Activated naive CD8-positive, alpha-beta T cell treated with anti-CD3 and anti-CD28 coated beads for 36 hours (primary cell): ENCODE data around the gene UBE2I. TPM values are rescaled to one million over a fixed set of nuclear protein-coding genes. Genes with fewer than 3 reads are reported as not detected.

Source experiments
- DNase-seq: peaks from one replicate; pipeline ENCODE4 v3.0.0; 2021
- H3K27ac Mint-ChIP-seq: one replicate; pipeline ENCODE4 v1.8.0; 2022; ENCODE audit warnings: mild to moderate bottlenecking, moderate library complexity, mixed read lengths
- H3K27me3 Mint-ChIP-seq: one replicate; pipeline ENCODE4 v1.8.0; 2022; ENCODE audit warnings: mild to moderate bottlenecking, mixed read lengths
- H3K36me3 Mint-ChIP-seq: one replicate; pipeline ENCODE4 v1.8.0; 2021; ENCODE audit warnings: mild to moderate bottlenecking, mixed read lengths
- H3K4me1 Mint-ChIP-seq: one replicate; pipeline ENCODE4 v1.8.0; 2021; ENCODE audit warnings: mixed read lengths
- H3K4me3 Mint-ChIP-seq: one replicate; pipeline ENCODE4 v1.8.0; 2022; ENCODE audit warnings: mild to moderate bottlenecking, moderate library complexity, mixed read lengths
- H3K9me3 Mint-ChIP-seq: one replicate; pipeline ENCODE4 v1.8.0; 2022; ENCODE audit warnings: mixed read lengths
- total RNA-seq, 2 experiments: library from RNA; stranded (reverse); gene quantifications; one replicate each; pipeline ENCODE4 v1.2.3, GENCODE V29; 2021

Gene UBE2I
- total RNA-seq, 2 experiments from 2014 or later = 280 to 282 TPM

DNA sequence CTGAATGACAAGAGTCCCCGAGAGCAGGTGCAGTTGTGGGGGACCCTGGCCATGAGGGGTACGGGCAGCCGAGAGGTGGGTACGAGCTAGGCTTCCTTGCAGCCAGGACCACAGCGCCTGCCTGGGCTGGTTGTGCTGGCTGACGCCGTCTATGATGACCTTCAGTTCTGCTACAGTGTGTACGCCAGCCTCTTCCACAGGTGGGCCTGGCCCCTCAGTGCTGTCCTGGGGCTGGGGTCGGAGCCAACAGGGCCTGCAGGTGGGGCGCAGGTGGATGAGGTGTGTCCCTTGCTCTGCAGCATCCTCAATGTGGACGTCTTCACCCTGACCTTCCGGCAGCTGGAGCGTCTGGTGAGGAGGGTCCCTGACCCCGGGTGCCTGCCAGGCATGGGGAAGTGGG lies 35.1 kb downstream of the UBE2I start:
- Mint-ChIP-seq H3K4me1 (peaks cover 16% of the 10 kb centered on the region), H3K27me3 (no peaks in the 10 kb centered on the region), H3K36me3 (no peaks in the 10 kb centered on the region)

DNA sequence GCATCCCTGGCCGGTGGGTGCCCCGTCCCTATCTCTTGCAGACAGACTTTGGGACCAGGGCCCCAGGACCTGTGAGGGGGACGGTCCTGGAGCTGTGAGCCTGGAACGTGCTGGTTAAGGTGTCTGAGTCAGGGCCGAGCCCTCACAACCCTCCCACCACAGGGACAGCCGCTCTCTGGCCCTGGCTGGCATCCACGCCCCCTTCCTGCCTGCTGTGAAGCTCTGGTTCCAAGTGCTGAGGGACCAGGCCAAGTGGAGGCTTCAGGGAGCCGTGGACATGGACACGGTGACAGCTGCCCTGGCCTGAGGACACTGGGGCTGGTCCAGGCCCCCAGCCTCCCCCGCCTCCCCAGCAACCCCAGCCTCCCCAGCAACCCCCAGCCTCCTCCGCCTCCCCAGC lies 35.7 kb downstream of the UBE2I start:
- H3K27ac Mint-ChIP-seq = no peak overlapping the region
- no peaks in the 10 kb centered on the region for H3K27me3 Mint-ChIP-seq
- no peaks in the 10 kb centered on the region for H3K36me3 Mint-ChIP-seq
- H3K4me1 Mint-ChIP-seq = peaks cover 16% of the 10 kb centered on the region
- H3K9me3 Mint-ChIP-seq = no peaks in the 10 kb centered on the region
- DNase-seq = no peak
- H3K4me3 Mint-ChIP-seq = no peak overlapping the region

More for the DNA sequence above, 35.1 kb downstream of the UBE2I start:
- Mint-ChIP-seq H3K27ac (no peak overlapping the region), H3K9me3 (no peaks in the 10 kb centered on the region), H3K4me3 (no peak overlapping the region)
- no peak for DNase-seq

DNA sequence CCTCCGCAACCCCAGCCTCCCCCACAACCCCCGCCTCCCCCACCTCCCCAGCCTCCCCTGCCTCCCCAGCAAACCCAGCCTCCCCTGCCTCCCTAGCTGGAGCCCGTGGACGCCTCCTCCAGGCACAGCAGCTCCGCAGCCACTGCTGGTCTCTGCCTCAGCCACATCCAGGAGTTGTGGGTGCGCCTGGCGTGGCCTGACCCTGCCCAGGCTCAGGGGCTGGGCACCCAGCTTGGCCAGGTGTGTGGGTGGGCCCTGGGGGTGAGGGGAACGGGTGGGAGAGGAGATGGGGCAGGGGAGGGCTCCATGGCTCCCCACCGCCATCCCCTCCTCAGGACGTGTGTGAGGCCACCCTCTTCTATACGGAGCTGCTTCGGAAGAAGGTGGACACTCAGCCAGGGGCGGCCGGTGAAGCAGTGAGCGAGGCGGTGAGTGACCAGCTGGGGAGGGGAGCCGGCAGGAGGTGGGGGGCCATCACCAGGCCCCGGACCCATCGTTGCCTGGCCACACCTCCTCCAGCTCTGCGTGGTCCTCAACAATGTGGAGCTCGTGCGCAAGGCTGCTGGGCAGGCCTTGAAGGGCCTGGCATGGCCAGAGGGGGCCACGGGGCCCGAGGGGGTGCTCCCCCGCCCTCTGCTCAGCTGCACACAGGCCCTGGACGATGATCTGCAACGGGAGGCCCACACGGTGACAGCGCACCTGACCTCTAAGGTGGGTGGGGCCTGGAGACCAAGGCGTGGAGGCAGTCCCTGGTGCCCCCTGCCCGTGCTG lies 36.4 kb downstream of the UBE2I start:
- no peaks in the 10 kb centered on the region for H3K9me3 Mint-ChIP-seq
- H3K4me3 Mint-ChIP-seq = no peak overlapping the region
- peaks cover 2% of the 10 kb centered on the region for H3K36me3 Mint-ChIP-seq
- no peak for DNase-seq
- H3K27me3 Mint-ChIP-seq = no peaks in the 10 kb centered on the region
- peak overlapping the region; percentile 42 for H3K27ac Mint-ChIP-seq
- peaks cover 22% of the 10 kb centered on the region for H3K4me1 Mint-ChIP-seq

DNA sequence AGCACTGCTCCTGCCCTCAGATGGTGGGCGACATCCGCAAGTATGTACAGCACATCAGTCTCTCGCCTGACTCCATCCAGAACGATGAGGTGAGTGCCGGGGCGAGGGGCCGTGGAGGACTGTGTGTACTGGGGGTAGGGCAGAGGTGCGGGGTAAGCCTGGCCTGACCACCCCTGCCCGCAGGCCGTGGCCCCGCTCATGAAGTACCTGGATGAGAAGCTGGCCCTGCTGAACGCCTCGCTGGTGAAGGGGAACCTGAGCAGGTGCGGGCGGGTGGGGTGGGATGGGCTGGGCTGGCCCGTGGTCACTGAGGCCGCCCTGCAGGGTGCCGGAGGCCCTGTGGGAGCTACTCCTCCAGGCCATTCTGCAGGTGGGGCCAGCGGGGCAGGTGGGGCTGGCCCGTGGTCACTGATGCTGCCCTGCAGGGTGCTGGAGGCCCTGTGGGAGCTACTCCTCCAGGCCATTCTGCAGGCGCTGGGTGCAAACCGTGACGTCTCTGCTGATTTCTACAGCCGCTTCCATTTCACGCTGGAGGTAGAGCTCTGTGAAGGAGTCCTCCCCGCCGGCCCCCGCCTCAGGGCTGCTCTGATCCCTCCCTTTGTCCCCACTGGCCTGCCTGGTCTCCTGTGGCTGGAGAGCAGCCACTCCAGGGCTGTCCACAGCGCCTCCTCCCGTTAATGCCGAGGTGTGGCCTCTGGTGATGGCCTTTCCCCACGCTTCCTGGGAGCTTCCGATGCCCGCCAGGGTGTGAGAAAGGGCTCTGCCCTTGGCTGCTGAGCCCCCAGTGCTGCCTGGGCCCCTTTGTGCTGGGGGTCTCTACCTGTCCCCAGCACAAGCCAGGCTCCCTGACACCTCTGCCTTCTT lies 37.2 kb downstream of the UBE2I start:
- DNase-seq = no peak
- Mint-ChIP-seq H3K36me3 (peaks cover 2% of the 10 kb centered on the region), H3K27ac (peak overlapping the region; percentile 42), H3K4me1 (peaks cover 24% of the 10 kb centered on the region), H3K9me3 (no peaks in the 10 kb centered on the region), H3K4me3 (no peak overlapping the region), H3K27me3 (no peaks in the 10 kb centered on the region)

DNA sequence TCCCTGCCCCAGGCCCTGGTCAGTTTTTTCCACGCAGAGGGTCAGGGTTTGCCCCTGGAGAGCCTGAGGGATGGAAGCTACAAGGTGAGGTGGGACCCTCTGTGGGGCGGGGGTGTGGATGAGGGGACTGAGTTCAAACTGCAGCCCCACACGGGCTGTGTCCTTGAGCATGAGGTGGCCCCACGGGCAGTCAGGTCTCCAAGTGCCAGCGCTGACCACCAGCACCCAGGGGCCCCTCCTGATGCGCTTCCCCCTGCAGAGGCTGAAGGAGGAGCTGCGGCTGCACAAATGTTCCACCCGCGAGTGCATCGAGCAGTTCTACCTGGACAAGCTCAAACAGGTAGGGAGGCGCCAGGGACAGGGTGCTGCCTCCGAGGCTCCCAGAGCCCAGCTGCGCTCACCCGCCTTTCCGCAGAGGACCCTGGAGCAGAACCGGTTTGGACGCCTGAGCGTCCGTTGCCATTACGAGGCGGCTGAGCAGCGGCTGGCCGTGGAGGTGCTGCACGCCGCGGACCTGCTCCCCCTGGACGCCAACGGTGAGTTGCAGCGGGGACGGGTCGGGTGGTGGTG lies 37.9 kb downstream of the UBE2I start:
- no peak for DNase-seq
- no peaks in the 10 kb centered on the region for H3K9me3 Mint-ChIP-seq
- H3K36me3 Mint-ChIP-seq = peaks cover 2% of the 10 kb centered on the region
- H3K4me1 Mint-ChIP-seq = peaks cover 21% of the 10 kb centered on the region
- no peak overlapping the region for H3K27ac Mint-ChIP-seq
- H3K4me3 Mint-ChIP-seq = no peak overlapping the region
- no peaks in the 10 kb centered on the region for H3K27me3 Mint-ChIP-seq

DNA sequence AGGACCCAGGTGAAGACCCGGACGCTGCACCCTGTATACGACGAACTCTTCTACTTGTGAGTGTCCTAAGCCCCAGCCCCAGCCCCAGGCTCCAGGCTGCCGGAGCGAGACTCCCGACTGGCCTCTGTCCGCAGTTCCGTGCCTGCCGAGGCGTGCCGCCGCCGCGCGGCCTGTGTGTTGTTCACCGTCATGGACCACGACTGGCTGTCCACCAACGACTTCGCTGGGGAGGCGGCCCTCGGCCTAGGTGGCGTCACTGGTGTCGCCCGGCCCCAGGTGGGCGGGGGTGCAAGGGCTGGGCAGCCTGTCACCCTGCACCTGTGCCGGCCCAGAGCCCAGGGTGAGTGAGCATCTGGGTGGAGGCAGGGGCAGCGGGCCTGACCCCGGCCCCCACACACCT lies 38.5 kb downstream of the UBE2I start:
- no peak for DNase-seq
- Mint-ChIP-seq H3K9me3 (no peaks in the 10 kb centered on the region), H3K4me1 (peaks cover 19% of the 10 kb centered on the region), H3K4me3 (no peak overlapping the region), H3K27ac (no peak overlapping the region), H3K27me3 (no peaks in the 10 kb centered on the region), H3K36me3 (peaks cover 3% of the 10 kb centered on the region)

DNA sequence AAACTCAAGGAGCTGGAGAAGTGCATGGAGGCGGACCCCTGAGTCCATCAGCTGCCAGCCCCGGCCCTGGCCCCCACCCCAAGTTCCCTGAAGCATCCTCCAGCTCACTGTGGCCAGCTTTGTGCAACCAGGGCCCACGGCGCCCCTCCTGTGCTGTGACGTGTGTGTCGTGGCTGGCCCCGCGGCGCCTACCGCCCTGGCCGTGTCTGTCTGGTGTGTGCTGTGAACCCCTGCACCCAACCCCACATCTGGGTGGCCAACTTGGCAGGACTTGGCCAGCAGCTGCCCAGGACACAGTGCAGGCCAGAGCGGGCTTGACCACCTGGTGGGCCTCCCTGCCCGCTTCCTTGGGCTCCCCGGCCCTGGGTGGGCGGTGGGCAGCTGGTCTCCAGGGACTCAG lies 39.0 kb downstream of the UBE2I start:
- Mint-ChIP-seq H3K4me3 (no peak overlapping the region), H3K27ac (no peak overlapping the region), H3K9me3 (no peaks in the 10 kb centered on the region), H3K4me1 (peaks cover 18% of the 10 kb centered on the region), H3K27me3 (no peaks in the 10 kb centered on the region), H3K36me3 (peaks cover 3% of the 10 kb centered on the region)
- no peak for DNase-seq

DNA sequence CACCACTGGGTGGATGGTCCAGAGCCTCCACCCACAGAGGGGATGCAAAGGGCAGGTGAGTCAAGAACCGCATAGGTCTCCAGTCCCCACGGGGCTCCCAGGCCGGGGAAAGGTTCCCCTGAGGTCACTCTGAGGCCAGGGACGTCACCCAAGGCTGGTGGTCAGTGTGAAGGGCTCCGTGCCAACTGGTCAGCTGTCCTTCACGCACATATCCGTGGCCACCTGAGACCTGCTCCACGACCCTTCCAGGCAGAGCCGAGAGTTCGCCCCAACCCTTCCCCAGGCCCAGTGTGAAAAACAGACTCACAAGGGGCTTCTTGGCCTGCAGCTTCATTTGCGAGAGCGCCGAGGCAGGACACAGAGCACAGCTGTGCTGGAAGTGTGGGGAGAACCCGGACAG lies 39.5 kb downstream of the UBE2I start:
- Mint-ChIP-seq H3K27ac (no peak overlapping the region), H3K4me1 (peaks cover 21% of the 10 kb centered on the region)

DNA sequence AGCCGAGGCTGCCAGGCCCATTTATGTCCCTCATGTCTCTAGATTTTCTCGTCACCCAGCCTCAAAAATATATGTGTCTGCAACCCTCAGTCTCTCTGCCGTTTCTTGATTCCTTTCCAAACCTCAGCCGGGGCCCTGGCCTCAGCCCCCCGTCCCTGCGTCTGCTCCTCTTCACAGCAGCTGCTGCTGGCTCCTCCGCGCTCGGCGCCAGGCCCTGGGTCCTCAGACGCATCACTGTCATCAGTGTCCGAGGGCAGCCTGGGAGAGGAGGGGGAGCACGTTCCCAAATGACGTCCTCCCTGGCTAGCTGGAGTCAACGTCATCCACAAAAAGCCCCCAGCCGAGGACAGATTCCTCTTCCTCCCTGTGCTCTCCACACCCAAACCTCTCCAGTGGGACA lies 39.9 kb downstream of the UBE2I start:
- no peak overlapping the region for H3K4me3 Mint-ChIP-seq
- H3K9me3 Mint-ChIP-seq = no peaks in the 10 kb centered on the region
- peaks cover 3% of the 10 kb centered on the region for H3K36me3 Mint-ChIP-seq
- no peak for DNase-seq
- no peak overlapping the region for H3K27ac Mint-ChIP-seq
- no peaks in the 10 kb centered on the region for H3K27me3 Mint-ChIP-seq
- H3K4me1 Mint-ChIP-seq = peaks cover 21% of the 10 kb centered on the region

More for the DNA sequence above, 39.5 kb downstream of the UBE2I start:
- Mint-ChIP-seq H3K27me3 (no peaks in the 10 kb centered on the region), H3K9me3 (no peaks in the 10 kb centered on the region), H3K36me3 (peaks cover 3% of the 10 kb centered on the region), H3K4me3 (no peak overlapping the region)
- no peak for DNase-seq

DNA sequence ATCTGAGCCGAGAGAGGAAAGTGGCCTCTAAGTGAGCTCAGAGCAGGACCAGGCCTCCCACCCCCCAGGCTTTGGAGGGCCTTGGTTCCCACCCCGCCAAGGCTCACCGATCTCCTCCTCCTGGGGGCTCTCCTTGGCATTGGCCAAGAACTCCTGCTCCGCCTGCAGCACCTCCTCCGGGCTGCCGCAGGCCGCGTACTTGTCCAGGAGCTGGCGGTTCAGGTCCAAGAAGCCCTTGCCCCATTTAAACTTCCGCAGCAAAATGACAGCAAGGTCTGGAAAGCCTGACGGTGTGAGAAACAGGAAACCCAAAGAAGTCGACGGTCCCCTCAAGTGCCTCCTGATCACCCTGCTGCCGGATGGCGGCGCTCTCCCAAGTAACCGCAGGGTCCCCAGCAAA lies 40.5 kb downstream of the UBE2I start:
- Mint-ChIP-seq H3K4me3 (peak overlapping the region; percentile 82), H3K4me1 (peaks cover 21% of the 10 kb centered on the region), H3K27ac (no peak overlapping the region), H3K36me3 (peaks cover 4% of the 10 kb centered on the region), H3K27me3 (no peaks in the 10 kb centered on the region), H3K9me3 (no peaks in the 10 kb centered on the region)
- DNase-seq = no peak

DNA sequence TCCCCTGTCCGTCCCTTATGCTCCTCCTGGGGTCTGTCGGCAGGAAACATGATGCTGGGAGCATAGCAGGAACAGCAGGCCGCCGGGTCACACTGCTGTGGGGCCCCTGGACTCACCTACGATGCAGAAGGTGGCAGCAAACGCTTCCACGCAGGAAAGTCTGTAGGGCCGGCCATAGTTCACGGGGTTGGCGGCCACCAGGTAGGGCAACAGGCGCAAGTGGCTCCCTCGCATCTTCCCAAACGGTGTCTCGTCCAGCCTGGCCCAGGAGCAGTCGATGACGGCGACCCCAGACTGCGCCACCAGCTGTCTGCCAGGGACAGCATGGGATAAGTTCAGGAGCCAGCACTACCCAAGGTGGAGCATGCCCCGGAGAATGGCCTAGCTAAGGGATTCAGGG lies 41.3 kb downstream of the UBE2I start:
- peaks cover 4% of the 10 kb centered on the region for H3K36me3 Mint-ChIP-seq
- no peaks in the 10 kb centered on the region for H3K9me3 Mint-ChIP-seq
- no peak for DNase-seq
- H3K27ac Mint-ChIP-seq = peak overlapping the region; percentile 74
- peaks cover 21% of the 10 kb centered on the region for H3K4me1 Mint-ChIP-seq
- H3K4me3 Mint-ChIP-seq = peak overlapping the region; percentile 82
- no peaks in the 10 kb centered on the region for H3K27me3 Mint-ChIP-seq

DNA sequence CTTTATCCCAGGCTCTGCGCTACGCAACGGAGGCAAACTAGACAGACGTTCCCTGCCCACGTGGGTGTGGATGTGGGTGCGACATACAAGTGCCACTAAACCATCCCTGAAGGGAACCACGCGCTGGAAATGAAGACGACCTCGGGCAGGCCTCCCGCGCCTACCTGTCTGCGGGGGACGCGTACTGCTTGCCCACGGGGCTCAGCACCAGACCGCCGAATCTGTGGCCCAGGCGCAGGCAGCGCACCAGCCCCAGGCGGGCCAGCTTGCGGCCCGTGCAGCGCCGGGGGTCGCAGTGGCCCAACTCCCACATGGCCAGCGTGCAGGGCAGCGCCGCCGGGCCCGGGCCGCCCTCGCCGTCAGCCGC lies 41.8 kb downstream of the UBE2I start:
- Mint-ChIP-seq H3K36me3 (peaks cover 4% of the 10 kb centered on the region), H3K9me3 (no peaks in the 10 kb centered on the region), H3K27me3 (no peaks in the 10 kb centered on the region), H3K27ac (peak overlapping the region; percentile 74), H3K4me1 (peaks cover 21% of the 10 kb centered on the region), H3K4me3 (peak overlapping the region; percentile 82)
- no peak for DNase-seq

DNA sequence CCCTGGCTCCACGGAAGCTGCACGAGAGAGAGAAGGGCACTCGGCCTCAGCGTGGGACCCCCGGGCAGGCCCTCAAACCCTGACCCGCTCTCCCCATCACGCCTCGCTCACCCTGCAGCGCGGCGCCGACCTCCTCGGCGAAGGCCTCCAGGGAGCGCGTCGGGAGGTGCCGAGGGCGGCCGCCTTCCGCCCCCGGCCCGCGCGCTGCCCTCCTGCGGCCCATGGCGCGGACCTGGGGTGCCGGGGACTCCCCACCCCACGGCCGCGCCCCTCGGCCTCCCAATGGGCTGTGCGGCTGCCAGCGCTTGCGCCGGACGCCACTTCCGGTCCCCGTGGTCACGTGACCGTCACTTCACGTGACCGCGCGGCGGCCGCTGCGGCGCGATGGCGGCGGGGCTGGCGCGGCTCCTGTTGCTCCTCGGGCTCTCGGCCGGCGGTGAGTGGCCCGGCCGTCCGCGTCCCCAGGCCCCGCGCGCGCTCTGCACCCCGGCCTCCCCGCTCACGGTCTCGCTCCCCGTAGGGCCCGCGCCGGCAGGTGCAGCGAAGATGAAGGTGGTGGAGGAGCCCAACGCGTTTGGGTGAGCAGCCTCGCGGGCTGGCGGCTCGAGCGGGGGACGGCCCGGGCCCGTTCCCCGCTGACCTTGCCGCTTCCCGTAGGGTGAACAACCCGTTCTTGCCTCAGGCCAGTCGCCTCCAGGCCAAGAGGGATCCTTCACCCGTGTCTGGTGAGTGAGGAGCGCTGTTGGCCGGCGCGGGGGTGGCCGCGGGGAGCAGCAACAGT lies 42.3 kb downstream of the UBE2I start, which contains the start of the genes GNPTG and TSR3:
TSS of gene GNPTG (plus strand) at position 350 of the 781 bp plus-strand sequence. CDS start at position 385, 35 bp downstream.
TSS of gene TSR3 (minus strand) at position 297 of the 781 bp plus-strand sequence. CDS start at position 223, 74 bp downstream.
- Mint-ChIP-seq H3K27me3 (no peaks in the 10 kb centered on the region), H3K4me3 (peak within 1 kb of the TSS; percentile 89), H3K9me3 (no peaks in the 10 kb centered on the region), H3K36me3 (peaks cover 4% of the 10 kb centered on the region), H3K27ac (peak within 1 kb of the TSS; percentile 74), H3K4me1 (peaks cover 21% of the 10 kb centered on the region)
- DNase-seq = peak; percentile 94

DNA sequence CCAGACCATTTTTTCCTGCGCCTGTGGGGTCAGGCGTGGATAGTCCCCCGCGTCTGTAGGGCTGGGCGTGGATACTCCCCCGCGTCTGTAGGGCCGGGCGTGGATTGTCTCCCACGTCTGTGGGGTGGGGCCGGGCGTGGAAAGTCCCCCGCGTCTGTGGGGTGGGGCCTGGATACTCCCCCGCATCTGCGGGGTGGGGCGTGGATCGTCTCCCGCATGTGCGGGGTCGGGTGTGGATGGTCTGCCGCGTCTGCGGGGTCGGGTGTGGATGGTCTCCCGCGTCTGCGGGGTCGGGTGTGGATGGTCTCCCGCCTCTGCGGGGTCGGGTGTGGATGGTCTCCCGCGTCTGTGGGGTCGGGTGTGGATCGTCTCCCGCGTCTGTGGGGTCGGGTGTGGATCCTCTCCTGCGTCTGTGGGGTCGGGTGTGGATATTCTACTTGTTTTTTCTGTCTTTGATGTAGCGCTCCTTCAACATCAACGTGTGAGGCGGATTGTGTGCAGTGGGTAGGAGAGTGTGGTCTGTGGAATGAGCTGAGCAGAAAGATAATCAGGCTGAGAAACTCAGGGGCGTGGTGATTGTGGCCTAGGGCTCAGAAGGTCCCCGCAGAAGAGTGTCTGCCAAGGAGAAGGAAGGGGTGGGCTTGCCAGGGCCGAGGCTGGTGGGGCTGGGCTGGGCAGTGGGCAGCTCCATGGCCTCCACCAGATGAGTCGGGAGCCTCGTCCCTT lies 45.5 kb downstream of the UBE2I start:
- no peak overlapping the region for H3K4me3 Mint-ChIP-seq

More for the DNA sequence above, 45.5 kb downstream of the UBE2I start:
- H3K27me3 Mint-ChIP-seq = no peaks in the 10 kb centered on the region
- H3K4me1 Mint-ChIP-seq = peaks cover 26% of the 10 kb centered on the region
- peaks cover 4% of the 10 kb centered on the region for H3K36me3 Mint-ChIP-seq
- no peaks in the 10 kb centered on the region for H3K9me3 Mint-ChIP-seq
- no peak for DNase-seq
- H3K27ac Mint-ChIP-seq = no peak overlapping the region
